Subcutaneous abdominal adipose tissue (tissue), 5 donors: ENCODE measurements around the gene POLL.

Experiments
- H3K27ac ChIP-seq: one replicate; pipeline ENCODE4 v1.7.0; 2013; ENCODE audit warnings: low read depth, mild to moderate bottlenecking, inconsistent platforms, low read length, moderate library complexity
- H3K27me3 ChIP-seq, 5 donors: one replicate each; pipeline ENCODE4 v1.7.0; 2013; ENCODE audit warnings: low read length in 5 of 5, inconsistent platforms in 1 of 5; ENCODE audit not compliant: control insufficient read depth in 5 of 5, insufficient read depth in 4 of 5
- H3K36me3 ChIP-seq, 5 donors: one replicate each; pipeline ENCODE4 v1.7.0; 2013; ENCODE audit warnings: low read length in 5 of 5; ENCODE audit not compliant: control insufficient read depth in 5 of 5, insufficient read depth in 5 of 5
- H3K4me1 ChIP-seq, 5 donors: one replicate each; pipeline ENCODE4 v1.7.0; 2013; ENCODE audit warnings: low read length in 5 of 5, mild to moderate bottlenecking in 3 of 5, moderate library complexity in 1 of 5; ENCODE audit not compliant: control insufficient read depth in 5 of 5, insufficient read depth in 5 of 5
- H3K4me3 ChIP-seq, 5 donors: one replicate each; pipeline ENCODE4 v1.7.0; 2013; ENCODE audit warnings: low read length in 5 of 5, low read depth in 1 of 5
- H3K9ac ChIP-seq, 5 donors: one replicate each; pipeline ENCODE4 v1.7.0; 2013; ENCODE audit warnings: low read length in 5 of 5, mild to moderate bottlenecking in 4 of 5, moderate library complexity in 3 of 5
- H3K9me3 ChIP-seq, 5 donors: one replicate each; pipeline ENCODE4 v1.7.0; 2013; ENCODE audit warnings: low read length in 5 of 5; ENCODE audit not compliant: control insufficient read depth in 5 of 5
- donor health status: healthy.
- donor health status: healthy.
- donor health status: healthy.
- donor health status: healthy.
- donor health status: healthy.

POLL gene

GRCh38 chr10:101573885-101574753, 13.9 kb downstream of the POLL start:
- H3K4me1 ChIP-seq, result peaks cover 0 to 18% (median 17%) of the 10 kb centered on the region in 5 donors
- H3K4me3 ChIP-seq, result no peak overlapping the region
- no peak overlapping the region for H3K27ac ChIP-seq
- peaks cover 0 to 25% (median 14%) of the 10 kb centered on the region in 5 donors for H3K36me3 ChIP-seq
- peaks cover 5 to 11% (median 8%) of the 10 kb centered on the region in 5 donors for H3K27me3 ChIP-seq
- H3K9me3 ChIP-seq, result peaks cover 3 to 17% (median 13%) of the 10 kb centered on the region in 5 donors
- no peak overlapping the region for H3K9ac ChIP-seq

- Histone ChIP-seq H3K27ac (no peak overlapping the region), H3K4me3 (no peak overlapping the region), H3K9ac (no peak overlapping the region), H3K36me3 (peaks cover 0 to 12% (median 3%) of the 10 kb centered on the region in 5 donors), H3K27me3 (peaks cover 5 to 24% (median 19%) of the 10 kb centered on the region in 5 donors), H3K9me3 (peaks cover 3 to 17% (median 13%) of the 10 kb centered on the region in 5 donors), H3K4me1 (peaks cover 0 to 19% (median 17%) of the 10 kb centered on the region in 5 donors)
These were observed 15.3 kb downstream of the POLL start for GRCh38 chr10:101572785-101573184.

- Histone ChIP-seq H3K4me3 (no peak overlapping the region), H3K36me3 (peaks cover 0 to 5% (median under 1%) of the 10 kb centered on the region in 5 donors), H3K27ac (no peak overlapping the region), H3K27me3 (peaks cover 6 to 30% (median 24%) of the 10 kb centered on the region in 5 donors), H3K9me3 (peaks cover 3 to 17% (median 13%) of the 10 kb centered on the region in 5 donors), H3K9ac (no peak overlapping the region), H3K4me1 (peaks cover 0 to 19% (median 17%) of the 10 kb centered on the region in 5 donors)
These were observed 15.9 kb downstream of the POLL start for GRCh38 chr10:101572126-101572525.

- Histone ChIP-seq H3K36me3 (no peaks in the 10 kb centered on the region), H3K27ac (no peak overlapping the region), H3K9ac (peak overlapping the region in 2 of 5 donors; percentile 64 to 74), H3K27me3 (peaks cover 11 to 37% (median 32%) of the 10 kb centered on the region in 5 donors), H3K4me1 (peaks cover 0 to 25% (median 23%) of the 10 kb centered on the region in 5 donors), H3K9me3 (peaks cover 3 to 17% (median 13%) of the 10 kb centered on the region in 5 donors), H3K4me3 (no peak overlapping the region)
These were observed 16.7 kb downstream of the POLL start for GRCh38 chr10:101571271-101571925.

GRCh38 chr10:101570428-101571270, 17.4 kb downstream of the POLL start:
- Histone ChIP-seq H3K36me3 (no peaks in the 10 kb centered on the region), H3K27me3 (peaks cover 16 to 44% (median 38%) of the 10 kb centered on the region in 5 donors), H3K27ac (no peak overlapping the region), H3K9ac (peak overlapping the region in 3 of 5 donors; percentile 64 to 76 (median 74)), H3K9me3 (peaks cover 3 to 17% (median 13%) of the 10 kb centered on the region in 5 donors), H3K4me1 (peaks cover 0 to 29% (median 26%) of the 10 kb centered on the region in 5 donors), H3K4me3 (peak overlapping the region; percentile 61 to 73 (median 65))

GRCh38 chr10:101569622-101570427, 18.2 kb downstream of the POLL start:
- Histone ChIP-seq H3K9ac (peak overlapping the region in 4 of 5 donors; percentile 46 to 75 (median 56)), H3K9me3 (peaks cover 3 to 17% (median 13%) of the 10 kb centered on the region in 5 donors), H3K4me1 (peaks cover 0 to 29% (median 26%) of the 10 kb centered on the region in 5 donors), H3K36me3 (no peaks in the 10 kb centered on the region), H3K27me3 (peaks cover 22 to 52% (median 45%) of the 10 kb centered on the region in 5 donors), H3K4me3 (peak overlapping the region; percentile 31 to 71 (median 65)), H3K27ac (no peak overlapping the region)

GRCh38 chr10:101569323-101569621, 18.8 kb downstream of the POLL start:
- Histone ChIP-seq H3K36me3 (no peaks in the 10 kb centered on the region), H3K27ac (no peak overlapping the region), H3K27me3 (peaks cover 24 to 55% (median 50%) of the 10 kb centered on the region in 5 donors), H3K9ac (no peak overlapping the region), H3K4me3 (peak overlapping the region in 2 of 5 donors; percentile 65 to 71), H3K9me3 (peaks cover 3 to 17% (median 13%) of the 10 kb centered on the region in 5 donors), H3K4me1 (peaks cover 0 to 29% (median 26%) of the 10 kb centered on the region in 5 donors)

- no peak overlapping the region for H3K9ac ChIP-seq
- H3K4me3 ChIP-seq, result no peak overlapping the region
- H3K27me3 ChIP-seq, result peaks cover 32 to 55% (median 54%) of the 10 kb centered on the region in 5 donors
- H3K9me3 ChIP-seq, result peaks cover 3 to 11% (median 10%) of the 10 kb centered on the region in 5 donors
- H3K4me1 ChIP-seq, result peaks cover 0 to 29% (median 26%) of the 10 kb centered on the region in 5 donors
- H3K36me3 ChIP-seq, result no peaks in the 10 kb centered on the region
- no peak overlapping the region for H3K27ac ChIP-seq
These were observed 19.9 kb downstream of the POLL start for GRCh38 chr10:101568054-101568745.
